ENCODE results near the gene AQP1. TPM values are rescaled to one million over a fixed set of nuclear protein-coding genes. Genes with fewer than 3 reads are reported as not detected.

Gene AQP1
- polyA plus RNA-seq, 1 donor from 2014 or later = 3.2 TPM

- no peak overlapping the region for H3K4me2 ChIP-seq (ENCODE audit: low read length)
- no peaks in the 10 kb centered on the region for H3K79me2 ChIP-seq (replicated peaks; ENCODE audit: insufficient read depth, low read length)
- no peak overlapping the region for H3K27ac ChIP-seq (ENCODE audit: low read length)
- peaks cover 7% of the 10 kb centered on the region for H3K9me3 ChIP-seq (ENCODE audit: low read length)
- no peaks in the 10 kb centered on the region for H3F3A ChIP-seq (ENCODE audit: insufficient read depth, low read length, poor library complexity, severe bottlenecking)
- no peak overlapping the region for H2AFZ ChIP-seq (ENCODE audit: low read depth, low read length)
- no peaks in the 10 kb centered on the region for H3K9me2 ChIP-seq (ENCODE audit: insufficient read depth, low read length)
- H4K20me1 ChIP-seq (ENCODE audit: insufficient read depth) = no peaks in the 10 kb centered on the region
- TF ChIP-seq SMC3 (conservative IDR thresholded peaks at IDR 0.05; ENCODE audit: poor library complexity) (no peak), REST (IDR thresholded peaks at IDR 0.05; ENCODE audit: borderline replicate concordance) (no peak), RAD21 (conservative IDR thresholded peaks at IDR 0.05) (no peak), POLR2AphosphoS5 (IDR thresholded peaks at IDR 0.05) (no peak), TAF1 (IDR thresholded peaks at IDR 0.05; ENCODE audit: low read depth) (no peak), MXI1 (conservative IDR thresholded peaks at IDR 0.05; ENCODE audit: poor library complexity, severe bottlenecking) (no peak)
- no peak overlapping the region for H3K9ac ChIP-seq (ENCODE audit: low read length)
- H3K27me3 ChIP-seq (ENCODE audit: insufficient read depth, low read depth, low read length) = no peaks in the 10 kb centered on the region
- no peaks in the 10 kb centered on the region for H3K36me3 ChIP-seq (ENCODE audit: insufficient read depth, low read length)
- H3K4me3 ChIP-seq (ENCODE audit: low read length) = no peak overlapping the region
Observed at GRCh38 chr7:30926313-30926712, 14.7 kb downstream of the AQP1 start.

GRCh38 chr7:30927040-30927439 lies 15.4 kb downstream of the AQP1 start:
- Histone ChIP-seq H3K36me3 (ENCODE audit: insufficient read depth, low read length) (no peaks in the 10 kb centered on the region), H3K4me2 (ENCODE audit: low read length) (no peak overlapping the region)
- TF ChIP-seq RAD21 (conservative IDR thresholded peaks at IDR 0.05) (no peak), EP300 (conservative IDR thresholded peaks at IDR 0.05; ENCODE audit: poor library complexity, severe bottlenecking) (no peak), MXI1 (conservative IDR thresholded peaks at IDR 0.05; ENCODE audit: poor library complexity, severe bottlenecking) (no peak), REST (IDR thresholded peaks at IDR 0.05; ENCODE audit: borderline replicate concordance) (no peak), EZH2 (IDR thresholded peaks at IDR 0.05; ENCODE audit: borderline replicate concordance, insufficient read depth, low read length, poor library complexity, severe bottlenecking) (no peak), TAF1 (IDR thresholded peaks at IDR 0.05; ENCODE audit: low read depth) (no peak), CTCF (IDR thresholded peaks at IDR 0.05; ENCODE audit: poor library complexity, severe bottlenecking) (no peak), POLR2AphosphoS5 (IDR thresholded peaks at IDR 0.05) (no peak), SMC3 (conservative IDR thresholded peaks at IDR 0.05; ENCODE audit: poor library complexity) (no peak)

More at GRCh38 chr7:30927040-30927439, 15.4 kb downstream of the AQP1 start:
- no peak overlapping the region for H2AFZ ChIP-seq (ENCODE audit: low read depth, low read length)
- no peaks in the 10 kb centered on the region for H3F3A ChIP-seq (ENCODE audit: insufficient read depth, low read length, poor library complexity, severe bottlenecking)
- no peaks in the 10 kb centered on the region for H3K9me2 ChIP-seq (ENCODE audit: insufficient read depth, low read length)
- H3K9me3 ChIP-seq (ENCODE audit: low read length) = peaks cover 7% of the 10 kb centered on the region
- no peaks in the 10 kb centered on the region for H3K27me3 ChIP-seq (ENCODE audit: insufficient read depth, low read depth, low read length)
- H4K20me1 ChIP-seq (ENCODE audit: insufficient read depth) = no peaks in the 10 kb centered on the region
- no peak overlapping the region for H3K4me3 ChIP-seq (ENCODE audit: low read length)
- H3K27ac ChIP-seq (ENCODE audit: low read length) = no peak overlapping the region
- H3K9ac ChIP-seq (ENCODE audit: low read length) = no peak overlapping the region
- no peaks in the 10 kb centered on the region for H3K79me2 ChIP-seq (replicated peaks; ENCODE audit: insufficient read depth, low read length)
